ENCODE data around the gene ZMIZ2.

DNA sequence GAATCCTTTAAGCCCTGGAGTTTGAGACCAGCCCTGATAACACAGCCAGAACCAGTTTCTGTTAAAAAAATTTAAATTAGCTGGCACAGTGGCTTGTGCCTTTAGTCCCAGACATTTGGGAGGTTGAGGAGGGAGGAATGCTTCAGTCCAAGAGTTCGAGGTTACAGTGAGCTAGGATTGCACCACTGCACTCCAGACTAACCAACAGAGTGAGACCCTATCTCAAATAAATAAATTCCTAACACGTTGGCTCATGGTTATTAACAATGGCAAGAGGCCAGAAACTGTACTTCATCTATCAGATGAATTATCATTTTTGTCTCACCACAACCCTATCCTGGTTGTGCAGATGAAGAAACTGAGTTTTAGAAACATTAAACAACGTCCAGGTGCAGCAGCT, 45.7 kb downstream of the ZMIZ2 start:
- TF ChIP-seq, protein P1, sequence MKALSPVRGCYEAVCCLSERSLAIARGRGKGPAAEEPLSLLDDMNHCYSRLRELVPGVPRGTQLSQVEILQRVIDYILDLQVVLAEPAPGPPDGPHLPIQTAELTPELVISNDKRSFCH (CRISPR knock-in tag; IDR thresholded peaks at IDR 0.05), result no peak
- TF ChIP-seq, protein P1 (tag; IDR thresholded peaks at IDR 0.05), result no peak
- TF ChIP-seq ZNF24 (IDR thresholded peaks at IDR 0.05) (no peak), POLR2A (conservative IDR thresholded peaks at IDR 0.05) (no peak), JUN (IDR thresholded peaks at IDR 0.05; ENCODE audit: borderline replicate concordance, low read depth, low read length) (no peak), JUN (CRISPR knock-in tag; IDR thresholded peaks at IDR 0.05; ENCODE audit: borderline replicate concordance) (no peak), ZNF133 (CRISPR knock-in tag; IDR thresholded peaks at IDR 0.05) (no peak), HIVEP1 (CRISPR knock-in tag; IDR thresholded peaks at IDR 0.05) (no peak)
- TF ChIP-seq, protein P2, sequence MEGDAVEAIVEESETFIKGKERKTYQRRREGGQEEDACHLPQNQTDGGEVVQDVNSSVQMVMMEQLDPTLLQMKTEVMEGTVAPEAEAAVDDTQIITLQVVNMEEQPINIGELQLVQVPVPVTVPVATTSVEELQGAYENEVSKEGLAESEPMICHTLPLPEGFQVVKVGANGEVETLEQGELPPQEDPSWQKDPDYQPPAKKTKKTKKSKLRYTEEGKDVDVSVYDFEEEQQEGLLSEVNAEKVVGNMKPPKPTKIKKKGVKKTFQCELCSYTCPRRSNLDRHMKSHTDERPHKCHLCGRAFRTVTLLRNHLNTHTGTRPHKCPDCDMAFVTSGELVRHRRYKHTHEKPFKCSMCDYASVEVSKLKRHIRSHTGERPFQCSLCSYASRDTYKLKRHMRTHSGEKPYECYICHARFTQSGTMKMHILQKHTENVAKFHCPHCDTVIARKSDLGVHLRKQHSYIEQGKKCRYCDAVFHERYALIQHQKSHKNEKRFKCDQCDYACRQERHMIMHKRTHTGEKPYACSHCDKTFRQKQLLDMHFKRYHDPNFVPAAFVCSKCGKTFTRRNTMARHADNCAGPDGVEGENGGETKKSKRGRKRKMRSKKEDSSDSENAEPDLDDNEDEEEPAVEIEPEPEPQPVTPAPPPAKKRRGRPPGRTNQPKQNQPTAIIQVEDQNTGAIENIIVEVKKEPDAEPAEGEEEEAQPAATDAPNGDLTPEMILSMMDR (IDR thresholded peaks at IDR 0.05 in 2 of 3, conservative IDR thresholded peaks at IDR 0.05 in 1 of 3; ENCODE audit: insufficient read depth in 2 of 3, low read depth in 1 of 3, low read length in 3 of 3), result no peak
